ENCODE results near the gene TEX12. TPM values are rescaled to one million over a fixed set of nuclear protein-coding genes. Genes with fewer than 3 reads are reported as not detected.

Gene TEX12
- total RNA-seq, 2 experiments from 2014 or later: not detected

DNA sequence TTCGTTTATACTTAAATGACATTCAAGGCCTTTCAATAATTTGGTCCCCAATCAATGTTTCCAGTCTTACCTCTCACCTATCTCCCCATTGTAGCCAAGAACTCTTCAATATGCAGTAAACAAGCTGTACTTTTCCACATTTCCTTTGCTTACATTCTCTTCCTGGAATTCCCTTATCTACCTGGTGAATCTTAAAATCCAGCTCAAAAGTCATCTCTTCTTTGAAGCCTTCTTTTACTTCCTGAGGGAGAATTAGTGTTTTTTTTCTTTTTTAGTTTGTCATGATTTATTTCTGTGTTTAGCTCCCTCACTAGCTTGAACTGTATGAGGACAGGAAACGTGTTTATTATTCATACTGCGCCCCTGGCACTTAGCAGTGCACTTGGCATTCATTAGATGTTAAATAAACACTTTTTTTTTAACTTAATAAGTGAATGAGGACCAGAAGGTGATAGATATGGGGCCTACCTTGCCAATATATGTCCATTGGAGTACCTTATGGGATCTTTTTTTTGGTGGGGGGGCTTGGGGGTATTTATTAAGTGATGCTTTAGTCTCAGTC, 54.2 kb downstream of the TEX12 start:
- H3K36me3 Mint-ChIP-seq (ENCODE audit: low read depth): no peaks in the 10 kb centered on the region
- TF ChIP-seq, protein P1, sequence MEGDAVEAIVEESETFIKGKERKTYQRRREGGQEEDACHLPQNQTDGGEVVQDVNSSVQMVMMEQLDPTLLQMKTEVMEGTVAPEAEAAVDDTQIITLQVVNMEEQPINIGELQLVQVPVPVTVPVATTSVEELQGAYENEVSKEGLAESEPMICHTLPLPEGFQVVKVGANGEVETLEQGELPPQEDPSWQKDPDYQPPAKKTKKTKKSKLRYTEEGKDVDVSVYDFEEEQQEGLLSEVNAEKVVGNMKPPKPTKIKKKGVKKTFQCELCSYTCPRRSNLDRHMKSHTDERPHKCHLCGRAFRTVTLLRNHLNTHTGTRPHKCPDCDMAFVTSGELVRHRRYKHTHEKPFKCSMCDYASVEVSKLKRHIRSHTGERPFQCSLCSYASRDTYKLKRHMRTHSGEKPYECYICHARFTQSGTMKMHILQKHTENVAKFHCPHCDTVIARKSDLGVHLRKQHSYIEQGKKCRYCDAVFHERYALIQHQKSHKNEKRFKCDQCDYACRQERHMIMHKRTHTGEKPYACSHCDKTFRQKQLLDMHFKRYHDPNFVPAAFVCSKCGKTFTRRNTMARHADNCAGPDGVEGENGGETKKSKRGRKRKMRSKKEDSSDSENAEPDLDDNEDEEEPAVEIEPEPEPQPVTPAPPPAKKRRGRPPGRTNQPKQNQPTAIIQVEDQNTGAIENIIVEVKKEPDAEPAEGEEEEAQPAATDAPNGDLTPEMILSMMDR (IDR thresholded peaks at IDR 0.05): no peak
- no peak overlapping the region for H3K4me3 Mint-ChIP-seq
- intact Hi-C loops (cut with micrococcal nuclease): no loop called here
- H3K27ac Mint-ChIP-seq: no peak overlapping the region
- no peaks in the 10 kb centered on the region for H3K9me3 Mint-ChIP-seq
- no peak for ATAC-seq
- DNase-seq: no peak
- H3K4me1 Mint-ChIP-seq (ENCODE audit: low read depth): peaks cover 8% of the 10 kb centered on the region
- peaks cover 1% of the 10 kb centered on the region for H3K27me3 Mint-ChIP-seq
- ChIA-PET CTCF (interaction anchor here (0.8 to 7.7 kb wide), 7 partner anchors 31 to 367 kb away, joined by 3 to 208 read pairs (median 3); no protein-coding TSS in a partner anchor), POLR2A (interaction anchor here (0.7 kb wide), 1 partner anchor 49 kb away, joined by 3 read pairs; no protein-coding TSS in a partner anchor)

Other genes starting within 250 kb of the TEX12 start
- gene C11orf52, start 248.5 kb upstream of the TEX12 start, total RNA-seq: not detected
- gene DIXDC1, start 230.0 kb upstream of the TEX12 start, total RNA-seq: 1 to 10 TPM; 9.1 to 9.4 TPM
- gene DLAT, start 142.0 kb upstream of the TEX12 start, total RNA-seq: 10 to 100 TPM; 50.3 to 51.4 TPM
- under 1 TPM; 0.61 to 0.67 TPM for gene PIH1D2, start 93.4 kb upstream of the TEX12 start, total RNA-seq
- 10 to 100 TPM; 20.8 to 22.6 TPM for gene NKAPD1, start 93.1 kb upstream of the TEX12 start, total RNA-seq
- gene TIMM8B, start 80.6 kb upstream of the TEX12 start, total RNA-seq: 10 to 100 TPM; 52.9 to 54.1 TPM
- gene SDHD, start 80.5 kb upstream of the TEX12 start, total RNA-seq: 100 to 1,000 TPM; 100 to 101 TPM
- gene IL18, start 3.3 kb upstream of the TEX12 start, total RNA-seq: not detected
- 1 to 10 TPM in 1 of 2 experiments, under 1 TPM in 1; 0.97 to 1.4 TPM for gene BCO2, start 8.1 kb downstream of the TEX12 start, total RNA-seq
- 10 to 100 TPM; 22.6 to 24.9 TPM for gene PTS, start 59.1 kb downstream of the TEX12 start, total RNA-seq
- gene PLET1, start 93.5 kb downstream of the TEX12 start, total RNA-seq: not detected

Data from activated CD8-positive, alpha-beta T cell treated with anti-CD3 and anti-CD28 coated beads for 36 hours (primary cell).